ENCODE results near the gene ZFP36L2. TPM values are rescaled to one million over a fixed set of nuclear protein-coding genes. Genes with fewer than 3 reads are reported as not detected.

ZFP36L2 gene
- polyA plus RNA-seq, 1 experiment: 16.0 TPM

DNA sequence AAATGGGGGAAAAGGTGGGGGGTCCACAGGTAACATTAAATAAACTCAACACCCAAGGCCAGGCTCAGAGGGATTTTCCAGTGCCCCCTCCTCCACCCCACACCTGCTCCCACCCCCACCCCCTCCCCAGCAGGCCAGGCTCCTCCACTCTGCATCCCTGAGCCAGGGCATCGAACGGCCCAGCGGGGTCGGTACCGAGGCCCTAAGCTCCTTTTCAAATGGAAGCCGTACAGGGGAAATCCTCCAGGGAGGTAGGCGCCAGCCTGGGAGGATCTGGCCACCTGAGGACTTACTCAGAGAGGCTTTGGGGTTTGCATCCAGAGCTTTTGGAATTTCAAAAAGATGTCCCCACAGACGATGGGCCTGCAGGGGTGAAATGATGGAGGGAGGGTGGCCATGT is 46.5 kb downstream of the ZFP36L2 start:
- no peak overlapping the region for H3K27ac ChIP-seq (ENCODE audit: low read depth, low read length)
- ChIA-PET POLR2A (no interaction called here), CTCF (interaction anchor here (1.2 kb wide), 1 partner anchor 18 kb away, joined by 5 read pairs; no protein-coding TSS in a partner anchor)
- H3K4me3 ChIP-seq (ENCODE audit: low read depth, low read length): no peak overlapping the region
- no peak for DNase-seq (ENCODE audit: low read depth, low spot score)
- H3K27me3 ChIP-seq (ENCODE audit: control insufficient read depth, insufficient read depth, low read length): no peaks in the 10 kb centered on the region
- TF ChIP-seq, protein P1, sequence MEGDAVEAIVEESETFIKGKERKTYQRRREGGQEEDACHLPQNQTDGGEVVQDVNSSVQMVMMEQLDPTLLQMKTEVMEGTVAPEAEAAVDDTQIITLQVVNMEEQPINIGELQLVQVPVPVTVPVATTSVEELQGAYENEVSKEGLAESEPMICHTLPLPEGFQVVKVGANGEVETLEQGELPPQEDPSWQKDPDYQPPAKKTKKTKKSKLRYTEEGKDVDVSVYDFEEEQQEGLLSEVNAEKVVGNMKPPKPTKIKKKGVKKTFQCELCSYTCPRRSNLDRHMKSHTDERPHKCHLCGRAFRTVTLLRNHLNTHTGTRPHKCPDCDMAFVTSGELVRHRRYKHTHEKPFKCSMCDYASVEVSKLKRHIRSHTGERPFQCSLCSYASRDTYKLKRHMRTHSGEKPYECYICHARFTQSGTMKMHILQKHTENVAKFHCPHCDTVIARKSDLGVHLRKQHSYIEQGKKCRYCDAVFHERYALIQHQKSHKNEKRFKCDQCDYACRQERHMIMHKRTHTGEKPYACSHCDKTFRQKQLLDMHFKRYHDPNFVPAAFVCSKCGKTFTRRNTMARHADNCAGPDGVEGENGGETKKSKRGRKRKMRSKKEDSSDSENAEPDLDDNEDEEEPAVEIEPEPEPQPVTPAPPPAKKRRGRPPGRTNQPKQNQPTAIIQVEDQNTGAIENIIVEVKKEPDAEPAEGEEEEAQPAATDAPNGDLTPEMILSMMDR (IDR thresholded peaks at IDR 0.05; ENCODE audit: low read depth, low read length): no peak
- peaks cover 22% of the 10 kb centered on the region for H3K9me3 ChIP-seq (ENCODE audit: control insufficient read depth, insufficient read depth, low read length)

DNA sequence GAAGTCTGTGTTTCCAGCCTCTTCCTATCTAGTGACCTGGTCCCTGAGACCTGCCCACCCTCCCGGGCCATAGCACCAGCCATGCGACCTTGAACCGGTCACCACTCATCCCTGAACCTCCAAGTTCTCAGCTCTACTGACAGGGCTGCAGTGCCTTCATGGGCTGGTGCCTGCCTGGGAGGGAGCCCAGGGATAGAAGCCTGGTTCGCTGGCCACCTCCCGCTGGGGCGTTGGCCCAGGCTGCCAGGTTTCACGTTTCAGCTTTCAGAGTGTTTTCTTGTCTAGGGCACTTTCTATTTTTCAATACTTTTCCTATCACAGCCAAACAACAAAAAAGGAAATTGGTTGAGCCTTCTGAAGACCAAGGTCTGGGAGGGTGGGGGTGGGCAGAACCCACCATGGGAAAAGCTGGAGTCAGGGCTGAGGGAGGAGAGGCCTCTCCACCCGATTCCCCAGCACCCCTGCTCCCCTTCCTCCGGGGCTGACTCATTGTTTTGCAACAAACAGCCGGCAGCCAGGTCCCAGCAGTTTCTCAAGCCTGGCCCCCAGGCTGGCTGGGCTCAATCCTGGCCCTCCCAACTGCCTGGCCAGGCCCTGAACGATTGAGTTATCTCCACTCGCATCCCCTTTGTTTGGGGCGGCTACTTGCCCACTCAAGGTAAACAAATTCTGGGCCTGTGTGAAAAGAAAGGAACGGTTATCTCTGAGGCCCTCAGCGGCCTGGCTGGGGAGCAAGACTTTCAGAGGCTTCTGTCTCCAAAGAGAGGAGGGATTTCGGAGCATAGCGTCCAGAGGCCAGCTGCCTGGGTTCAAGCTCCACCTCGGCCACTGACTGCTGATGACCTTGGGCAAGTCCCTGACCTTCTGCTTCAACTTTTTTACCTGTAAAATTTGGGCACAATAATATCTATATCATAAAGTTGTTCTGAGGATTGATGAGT is 47.5 kb downstream of the ZFP36L2 start:
- Histone ChIP-seq H3K9me3 (ENCODE audit: control insufficient read depth, insufficient read depth, low read length) (peaks cover 33% of the 10 kb centered on the region), H3K27me3 (ENCODE audit: control insufficient read depth, insufficient read depth, low read length) (no peaks in the 10 kb centered on the region), H3K27ac (ENCODE audit: low read depth, low read length) (peak overlapping the region; percentile 83), H3K4me3 (ENCODE audit: low read depth, low read length) (peak overlapping the region; percentile 4; the same call in 1 of the 2 replicates)
- peak; percentile 59 for DNase-seq (ENCODE audit: low read depth, low spot score)
- TF ChIP-seq, protein P1 (IDR thresholded peaks at IDR 0.05; ENCODE audit: low read depth, low read length): no peak
- ChIA-PET POLR2A (interaction anchor here (0.8 to 2.1 kb wide), 5 partner anchors 14 to 211 kb away, joined by 3 to 8 read pairs (median 4); no protein-coding TSS in a partner anchor), CTCF (interaction anchor here (0.7 to 1.1 kb wide), 2 partner anchors 12 to 39 kb away, joined by 3 to 4 read pairs; no protein-coding TSS in a partner anchor)

- Histone ChIP-seq H3K27me3 (ENCODE audit: control insufficient read depth, insufficient read depth, low read length) (no peaks in the 10 kb centered on the region), H3K9me3 (ENCODE audit: control insufficient read depth, insufficient read depth, low read length) (peaks cover 39% of the 10 kb centered on the region), H3K27ac (ENCODE audit: low read depth, low read length) (peak overlapping the region; percentile 83), H3K4me3 (ENCODE audit: low read depth, low read length) (no peak overlapping the region)
- TF ChIP-seq, protein P1 (IDR thresholded peaks at IDR 0.05; ENCODE audit: low read depth, low read length): no peak
- POLR2A ChIA-PET: interaction anchor here (1.1 to 2.1 kb wide), 3 partner anchors 15 to 43 kb away, joined by 3 to 8 read pairs (median 7); no protein-coding TSS in a partner anchor
- no peak for DNase-seq (ENCODE audit: low read depth, low spot score)
- CTCF ChIA-PET: interaction anchor here (0.7 to 1.1 kb wide), 3 partner anchors 12 to 40 kb away, joined by 3 to 4 read pairs (median 3); no protein-coding TSS in a partner anchor
Observed at GRCh38 chr2:43178055-43178598, 48.3 kb downstream of the ZFP36L2 start.

- TF ChIP-seq, protein P1 (IDR thresholded peaks at IDR 0.05; ENCODE audit: low read depth, low read length): no peak
- Histone ChIP-seq H3K4me3 (ENCODE audit: low read depth, low read length) (no peak overlapping the region), H3K9me3 (ENCODE audit: control insufficient read depth, insufficient read depth, low read length) (peaks cover 39% of the 10 kb centered on the region), H3K27ac (ENCODE audit: low read depth, low read length) (no peak overlapping the region), H3K27me3 (ENCODE audit: control insufficient read depth, insufficient read depth, low read length) (no peaks in the 10 kb centered on the region)
- CTCF ChIA-PET: interaction anchor here (0.6 kb wide), 1 partner anchor 20 kb away, joined by 3 read pairs; no protein-coding TSS in a partner anchor
- POLR2A ChIA-PET: no interaction called here
- no peak for DNase-seq (ENCODE audit: low read depth, low spot score)
Observed at GRCh38 chr2:43176449-43176848, 50.0 kb downstream of the ZFP36L2 start.
